Ishikawa (cell line): ENCODE measurements around the gene MAVS.

Experiments
- CREB1 ChIP-seq: IDR thresholded peaks from 2 replicates; pipeline ENCODE4 v1.6.1; 2012; ENCODE audit warnings: low read depth
- EGR1 ChIP-seq: IDR thresholded peaks from 2 replicates; pipeline ENCODE4 v1.6.1; 2012
- EP300 ChIP-seq: IDR thresholded peaks from 2 replicates; pipeline ENCODE4 v1.6.1; 2012; ENCODE audit warnings: borderline replicate concordance
- FOXM1 ChIP-seq: IDR thresholded peaks from 2 replicates; pipeline ENCODE4 v1.6.1; 2012; ENCODE audit warnings: low read depth, borderline replicate concordance
- MAX ChIP-seq: IDR thresholded peaks from 2 replicates; pipeline ENCODE4 v1.6.1; 2012
- NFIC ChIP-seq: IDR thresholded peaks from 2 replicates; pipeline ENCODE4 v1.6.1; 2012
- RAD21 ChIP-seq: IDR thresholded peaks from 2 replicates; pipeline ENCODE4 v1.6.1; 2012; ENCODE audit warnings: low read depth
- REST ChIP-seq: IDR thresholded peaks from 2 replicates; pipeline ENCODE4 v1.6.1; 2012; ENCODE audit warnings: low read depth, mild to moderate bottlenecking
- TAF1 ChIP-seq: IDR thresholded peaks from 2 replicates; pipeline ENCODE4 v1.6.1; 2012; ENCODE audit warnings: low read depth, mild to moderate bottlenecking
- YY1 ChIP-seq: IDR thresholded peaks from 2 replicates; pipeline ENCODE4 v1.6.1; 2012; ENCODE audit warnings: low read depth

GRCh38 chr20:3802524-3803239 lies 44.0 kb upstream of the MAVS start:
- TF ChIP-seq TAF1 (no peak), MAX (no peak), RAD21 (no peak), EP300 (no peak), YY1 (no peak), EGR1 (no peak), CREB1 (no peak), FOXM1 (no peak), NFIC (no peak), REST (no peak)
